Mesodermal cell (in vitro differentiated cells): ENCODE data around the gene FAM53B.
A peak's percentile ranks its signal among the peaks of the same experiment; 100 is the strongest.

ENCODE experiments used
- H3K27ac ChIP-seq: 2 replicates; pipeline ENCODE4 v1.7.0; 2013; ENCODE audit warnings: mild to moderate bottlenecking, low read depth, low read length, moderate library complexity; ENCODE audit not compliant: severe bottlenecking
- H3K36me3 ChIP-seq: 2 replicates; pipeline ENCODE4 v1.7.1; 2013; ENCODE audit warnings: mild to moderate bottlenecking, low read length, moderate library complexity; ENCODE audit not compliant: control insufficient read depth, insufficient read depth
- H3K4me1 ChIP-seq: one replicate; pipeline ENCODE4 v1.7.1; 2013; ENCODE audit warnings: mild to moderate bottlenecking, low read length; ENCODE audit not compliant: insufficient read depth, control insufficient read depth, poor library complexity, severe bottlenecking
- H3K4me3 ChIP-seq: 2 replicates; pipeline ENCODE4 v1.7.0; 2013; ENCODE audit warnings: low read length, control low read depth, mild to moderate bottlenecking; ENCODE audit not compliant: insufficient read depth, poor library complexity, severe bottlenecking; ENCODE audit errors: extremely low read depth
- H3K9me3 ChIP-seq: 2 replicates; pipeline ENCODE4 v1.7.1; 2013; ENCODE audit warnings: mild to moderate bottlenecking, low read length, moderate library complexity; ENCODE audit not compliant: control insufficient read depth
- WGBS, 2 experiments: methylation state at CpG; one replicate each; pipeline ENCODE4 v1.1.5; 2013; ENCODE audit warnings: missing lambda C conversion rate in 2 of 2; ENCODE audit not compliant: insufficient coverage in 2 of 2; 5-methylcytosine and 5-hydroxymethylcytosine counted together

FAM53B gene

GRCh38 chr10:124650263-124650662 lies 93.9 kb downstream of the FAM53B start:
- 91 to 96% methylated on average over 11 of the region's 12 CpGs for WGBS, 2 experiments
- Histone ChIP-seq H3K27ac (peak overlapping the region; percentile 67), H3K4me3 (no peak overlapping the region), H3K36me3 (peaks cover 11% of the 10 kb centered on the region), H3K9me3 (no peaks in the 10 kb centered on the region), H3K4me1 (peaks cover 25% of the 10 kb centered on the region)

- no peak overlapping the region for H3K27ac ChIP-seq
- 63 to 72% methylated on average over 4 to 5 of the region's 5 CpGs for WGBS, 2 experiments
- H3K4me3 ChIP-seq = no peak overlapping the region
- peaks cover 11% of the 10 kb centered on the region for H3K36me3 ChIP-seq
- H3K4me1 ChIP-seq = peaks cover 21% of the 10 kb centered on the region
- H3K9me3 ChIP-seq = no peaks in the 10 kb centered on the region
Measured at GRCh38 chr10:124649214-124649613, 95.0 kb downstream of the FAM53B start.

- Histone ChIP-seq H3K36me3 (peaks cover 6% of the 10 kb centered on the region), H3K4me1 (peaks cover 21% of the 10 kb centered on the region), H3K9me3 (no peaks in the 10 kb centered on the region), H3K27ac (no peak overlapping the region), H3K4me3 (no peak overlapping the region)
- 90 to 97% methylated on average over 9 of the region's 9 CpGs for WGBS, 2 experiments
Measured at GRCh38 chr10:124648738-124649137, 95.4 kb downstream of the FAM53B start.

DNA sequence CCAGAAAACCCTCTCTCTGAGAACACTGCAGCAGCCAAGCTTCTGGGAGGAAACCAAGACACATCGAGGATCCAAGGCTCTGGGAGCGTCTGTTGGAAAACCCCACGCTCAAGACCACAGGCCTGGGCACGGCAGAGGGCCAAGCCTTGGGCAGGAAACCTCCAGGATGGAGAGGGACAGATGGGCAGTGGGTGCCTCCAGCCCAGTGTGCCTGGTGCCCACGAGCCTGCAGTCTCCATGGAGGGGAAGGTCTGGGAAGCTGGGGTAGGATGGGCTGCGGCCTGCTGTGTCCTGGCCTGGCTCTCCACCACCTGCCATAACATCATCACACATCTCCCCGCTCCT lies 96.1 kb downstream of the FAM53B start:
- Histone ChIP-seq H3K4me3 (no peak overlapping the region), H3K36me3 (peaks cover 4% of the 10 kb centered on the region), H3K9me3 (no peaks in the 10 kb centered on the region), H3K4me1 (peaks cover 21% of the 10 kb centered on the region), H3K27ac (peak overlapping the region; percentile 10)
- WGBS, 2 experiments = 97 to 98% methylated on average over 4 of the region's 7 CpGs

GRCh38 chr10:124647421-124648130 lies 96.6 kb downstream of the FAM53B start:
- Histone ChIP-seq H3K9me3 (no peaks in the 10 kb centered on the region), H3K4me1 (peaks cover 21% of the 10 kb centered on the region), H3K27ac (peak overlapping the region; percentile 10)

DNA sequence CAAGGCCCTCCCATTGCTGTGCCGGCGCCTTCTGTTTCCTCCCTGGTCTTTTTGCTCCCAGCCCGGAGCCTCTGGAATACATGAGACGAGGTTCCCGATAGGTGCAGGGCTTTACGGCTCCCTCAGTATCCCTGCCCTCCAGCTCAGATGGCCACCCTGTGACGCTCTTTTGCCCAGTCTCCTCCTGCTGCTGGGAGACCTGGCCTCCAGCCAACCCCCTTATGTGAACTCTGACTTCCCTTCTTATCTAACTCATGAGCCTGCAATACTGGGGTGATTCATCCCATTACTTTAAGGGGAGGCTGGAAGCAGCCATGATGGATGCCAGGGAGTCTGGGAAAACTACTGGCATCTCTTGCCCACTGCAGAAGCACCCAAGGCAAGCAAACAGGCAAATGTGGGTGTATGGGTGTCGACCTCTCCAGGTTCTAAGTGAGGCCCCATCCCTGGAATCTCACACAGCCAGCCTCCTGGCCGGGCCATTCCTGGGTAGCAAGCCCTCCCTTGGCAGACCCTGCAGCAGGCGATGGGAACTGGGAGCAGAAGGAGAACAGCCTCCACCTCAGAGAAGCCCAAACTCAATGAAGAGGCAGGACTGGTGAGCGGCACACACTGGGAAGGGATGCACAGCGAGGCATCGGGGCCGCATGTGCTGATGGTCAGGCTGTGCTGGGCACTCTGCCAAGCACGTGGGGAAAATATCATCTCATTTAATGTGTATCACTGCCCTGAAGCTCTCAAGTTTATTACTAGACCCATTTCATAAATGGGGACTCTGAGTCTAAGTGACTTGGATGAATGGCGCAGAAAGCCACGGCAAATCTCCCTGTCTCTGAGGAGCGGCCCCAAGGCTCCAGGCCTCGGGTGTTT lies 97.5 kb downstream of the FAM53B start:
- 95 to 100% methylated on average over 8 to 17 of the region's 19 CpGs for WGBS, 2 experiments

More at GRCh38 chr10:124647421-124648130, 96.6 kb downstream of the FAM53B start:
- Histone ChIP-seq H3K4me3 (no peak overlapping the region), H3K36me3 (peaks cover 4% of the 10 kb centered on the region)
- 89 to 91% methylated on average over 8 of the region's 9 CpGs for WGBS, 2 experiments

GRCh38 chr10:124645467-124646095 lies 98.6 kb downstream of the FAM53B start:
- Histone ChIP-seq H3K4me1 (peaks cover 18% of the 10 kb centered on the region), H3K36me3 (peaks cover 4% of the 10 kb centered on the region), H3K4me3 (no peak overlapping the region), H3K9me3 (no peaks in the 10 kb centered on the region), H3K27ac (no peak overlapping the region)
- 95% methylated on average over 13 of the region's 13 CpGs for WGBS, 2 experiments

More for the DNA sequence above, 97.5 kb downstream of the FAM53B start:
- no peak overlapping the region for H3K27ac ChIP-seq
- H3K36me3 ChIP-seq = peaks cover 4% of the 10 kb centered on the region
- no peaks in the 10 kb centered on the region for H3K9me3 ChIP-seq
- H3K4me3 ChIP-seq = no peak overlapping the region
- H3K4me1 ChIP-seq = peaks cover 21% of the 10 kb centered on the region

DNA sequence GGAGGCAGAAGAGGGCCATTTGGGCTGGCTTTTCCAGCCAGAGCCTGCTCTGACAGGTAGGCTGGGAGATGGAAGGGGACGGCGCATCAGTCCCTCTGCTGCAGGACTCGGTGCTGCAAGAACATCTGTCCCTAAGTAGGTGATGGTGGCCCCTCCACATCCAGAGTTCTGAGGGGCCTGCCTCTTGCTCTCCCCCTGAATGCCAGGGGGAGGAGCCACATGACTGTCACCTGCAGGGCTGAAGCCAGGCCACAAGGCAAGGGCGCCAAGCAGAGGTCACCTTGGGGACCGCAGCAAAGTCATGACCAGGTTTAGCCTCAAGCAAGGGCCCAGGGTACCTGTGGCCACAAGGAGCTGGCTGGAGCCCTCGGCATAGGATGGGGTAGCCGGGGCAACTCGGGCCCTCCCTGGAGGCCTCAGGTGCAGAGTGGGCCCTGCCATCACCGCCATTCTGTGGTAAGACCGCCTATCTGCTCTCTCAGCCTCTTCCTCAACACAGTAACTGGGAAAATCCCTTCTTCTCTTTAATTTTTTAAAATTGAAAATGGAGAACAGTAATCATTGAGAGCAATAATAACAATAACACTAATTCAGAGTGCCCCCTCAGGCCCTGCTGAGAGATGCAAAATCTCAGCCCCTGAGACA lies 99.3 kb downstream of the FAM53B start:
- WGBS, 2 experiments = 92 to 96% methylated on average over 6 to 9 of the region's 10 CpGs
- no peaks in the 10 kb centered on the region for H3K9me3 ChIP-seq
- no peak overlapping the region for H3K4me3 ChIP-seq
- H3K27ac ChIP-seq = no peak overlapping the region
- peaks cover 4% of the 10 kb centered on the region for H3K36me3 ChIP-seq
- H3K4me1 ChIP-seq = peaks cover 13% of the 10 kb centered on the region

DNA sequence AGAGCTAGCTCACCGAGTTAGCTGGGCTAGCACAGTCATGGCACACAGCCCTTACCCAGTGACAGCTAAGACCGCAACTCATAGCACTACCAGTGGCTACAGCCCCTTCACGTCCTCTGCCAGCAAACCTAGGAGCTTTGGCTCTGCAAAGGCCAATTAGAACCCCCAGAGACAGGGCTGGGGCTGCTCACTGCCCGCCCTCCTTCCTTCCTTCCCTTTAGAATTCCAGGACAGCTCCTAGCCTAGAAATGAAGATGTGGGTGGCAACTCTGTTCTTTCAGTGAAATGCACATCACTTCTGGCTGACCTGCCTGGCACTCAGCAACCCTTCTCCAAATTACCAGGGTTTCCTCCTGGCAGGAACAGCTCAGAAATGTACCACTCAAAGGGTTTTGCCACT lies 99.9 kb downstream of the FAM53B start:
- Histone ChIP-seq H3K4me1 (peaks cover 13% of the 10 kb centered on the region), H3K9me3 (no peaks in the 10 kb centered on the region), H3K36me3 (peaks cover 4% of the 10 kb centered on the region), H3K27ac (no peak overlapping the region), H3K4me3 (no peak overlapping the region)
- 89 to 90% methylated on average over 2 to 4 of the region's 4 CpGs for WGBS, 2 experiments

DNA sequence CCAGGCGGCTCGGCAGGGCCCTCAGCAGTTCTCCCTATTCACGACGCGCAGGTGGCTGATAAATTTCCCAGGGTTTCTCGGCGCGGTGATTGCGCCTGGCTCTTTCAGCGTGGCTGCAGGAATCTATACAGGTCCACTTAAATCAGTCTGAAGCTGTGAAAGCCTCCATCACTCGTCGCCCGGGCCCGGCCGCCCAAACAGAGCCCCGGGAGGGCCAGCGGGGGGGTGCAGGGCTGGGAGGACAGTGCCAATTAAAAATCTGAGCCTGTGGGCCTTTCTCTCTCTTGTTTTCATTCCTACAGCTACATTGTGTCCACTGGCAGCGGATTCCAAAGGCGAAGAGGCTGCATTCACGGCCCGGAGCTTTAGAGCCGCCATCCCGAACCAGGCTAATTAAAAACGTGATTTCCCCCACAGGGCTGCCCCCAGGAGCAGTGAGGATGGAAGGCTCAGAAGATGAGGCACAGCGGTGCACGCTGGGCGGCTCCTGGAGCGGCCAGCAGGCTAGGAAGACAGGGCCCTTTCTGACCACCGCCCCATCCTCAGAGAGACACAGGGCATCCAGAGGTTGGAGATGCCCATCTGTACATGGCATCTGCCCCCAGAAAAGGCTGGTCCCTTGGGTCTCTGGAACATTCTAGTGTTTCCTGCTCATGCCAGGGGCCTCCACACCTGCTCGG lies 100.7 kb downstream of the FAM53B start:
- 94 to 96% methylated on average over 30 of the region's 30 CpGs for WGBS, 2 experiments
- Histone ChIP-seq H3K27ac (no peak overlapping the region), H3K4me3 (no peak overlapping the region), H3K36me3 (peaks cover 4% of the 10 kb centered on the region), H3K4me1 (peaks cover 12% of the 10 kb centered on the region), H3K9me3 (no peaks in the 10 kb centered on the region)
